GM12891 (cell line): ENCODE measurements around the gene TENM3.

ENCODE experiments used
- PAX5 ChIP-seq: IDR thresholded peaks from 2 replicates; pipeline ENCODE4 v1.6.1; 2011; ENCODE audit warnings: low read length, moderate library complexity, mild to moderate bottlenecking; ENCODE audit not compliant: insufficient read depth, severe bottlenecking
- POLR2A ChIP-seq: IDR thresholded peaks from 2 replicates; pipeline ENCODE4 v1.6.1; 2011; ENCODE audit warnings: low read depth, low read length, control low read depth
- POLR2AphosphoS5 ChIP-seq: IDR thresholded peaks from 2 replicates; pipeline ENCODE4 v1.6.1; 2011; ENCODE audit warnings: low read depth, low read length, control low read depth
- POU2F2 ChIP-seq: IDR thresholded peaks from 2 replicates; pipeline ENCODE4 v1.6.1; 2011; ENCODE audit warnings: low read depth, mild to moderate bottlenecking, control low read depth, low read length, moderate library complexity
- SPI1 ChIP-seq: IDR thresholded peaks from 2 replicates; pipeline ENCODE4 v1.6.1; 2011; ENCODE audit warnings: low read depth, low read length, control low read depth
- TAF1 ChIP-seq: IDR thresholded peaks from 2 replicates; pipeline ENCODE4 v1.6.1; 2011; ENCODE audit warnings: low read depth, low read length, control low read depth

DNA sequence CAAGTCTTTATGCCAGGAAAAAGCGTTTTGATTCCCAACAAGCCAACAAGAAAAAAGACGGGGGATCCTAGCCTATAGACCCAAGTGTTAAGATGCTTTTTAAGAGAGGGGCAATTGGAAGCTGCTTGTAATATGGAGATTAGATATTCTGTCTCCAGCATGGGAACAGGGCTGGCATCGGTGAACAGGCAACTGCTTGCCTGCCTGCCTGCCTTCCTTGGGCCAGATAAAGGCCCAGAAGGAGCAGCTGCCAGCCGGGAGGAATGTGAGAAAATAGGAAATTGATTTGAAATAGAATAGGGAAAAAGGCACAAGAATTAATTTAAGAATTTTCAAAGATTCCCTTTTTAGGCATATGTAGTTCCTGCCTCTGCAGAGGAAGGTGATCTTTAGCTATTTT is 192.2 kb downstream of the TENM3 start:
- no peak for TF ChIP-seq POLR2A
- no peak for TF ChIP-seq TAF1
- no peak for TF ChIP-seq POLR2AphosphoS5
- TF ChIP-seq POU2F2 = no peak
- no peak for TF ChIP-seq SPI1
- no peak for TF ChIP-seq PAX5
